HepG2 (cell line): ENCODE data around the gene NHSL1. TPM values are rescaled to one million over a fixed set of nuclear protein-coding genes. Genes with fewer than 3 reads are reported as not detected.
A peak's percentile ranks its signal among the peaks of the same experiment; 100 is the strongest.

Experiments used
- AHR ChIP-seq: IDR thresholded peaks from 2 replicates; pipeline ENCODE4 v1.6.1; 2018; ENCODE audit warnings: missing genetic modification reagents, missing compliant biosample characterization
- BRD4 ChIP-seq: sonication (generic); formaldehyde crosslinking; IDR thresholded peaks from 2 replicates; pipeline ENCODE4 v1.4.0; 2020; ENCODE audit warnings: missing genetic modification reagents
- DBP ChIP-seq: sonication (generic); formaldehyde crosslinking; IDR thresholded peaks from 2 replicates; pipeline ENCODE4 v1.4.0; 2020; ENCODE audit warnings: missing genetic modification reagents; ENCODE audit errors: not compliant biosample characterization
- DNMT1 ChIP-seq: sonication (generic); formaldehyde crosslinking; IDR thresholded peaks from 2 replicates; pipeline ENCODE4 v1.5.1; 2020; ENCODE audit warnings: mild to moderate bottlenecking, missing genetic modification reagents
- ELF1 ChIP-seq: sonication (generic); formaldehyde crosslinking; IDR thresholded peaks from 2 replicates; pipeline ENCODE4 v1.4.0; 2020; ENCODE audit warnings: missing genetic modification reagents
- FUBP1 ChIP-seq: sonication (generic); formaldehyde crosslinking; IDR thresholded peaks from 2 replicates; pipeline ENCODE4 v1.5.1; 2020; ENCODE audit warnings: missing genetic modification reagents, mild to moderate bottlenecking, borderline replicate concordance
- HMGA1 ChIP-seq: sonication (generic); formaldehyde crosslinking; conservative IDR thresholded peaks from 2 replicates; pipeline ENCODE4 v1.4.0; 2020; ENCODE audit warnings: missing genetic modification reagents
- KLF9 ChIP-seq: IDR thresholded peaks from 2 replicates; pipeline ENCODE4 v1.6.1; 2016; ENCODE audit warnings: low read depth
- MBNL3 ChIP-seq: fragments of 250-450 bp; sonication (Bioruptor Pico); conservative IDR thresholded peaks from 2 replicates; pipeline ENCODE4 v1.8.0; 2022; ENCODE audit warnings: mild to moderate bottlenecking, inconsistent platforms
- NR1H2 ChIP-seq: sonication (generic); formaldehyde crosslinking; IDR thresholded peaks from 2 replicates; pipeline ENCODE4 v1.8.1; 2022; ENCODE audit warnings: low read depth, missing genetic modification reagents, borderline replicate concordance
- PHF8 ChIP-seq: sonication (generic); formaldehyde crosslinking; IDR thresholded peaks from 2 replicates; pipeline ENCODE4 v1.5.0; 2020; ENCODE audit warnings: missing genetic modification reagents
- TBX3 ChIP-seq: fragments of 450-650 bp; IDR thresholded peaks from 2 replicates; pipeline ENCODE4 v1.6.1; 2017; ENCODE audit warnings: antibody characterized with exemption, mild to moderate bottlenecking, inconsistent platforms, borderline replicate concordance
- ZFP62 ChIP-seq: sonication (generic); formaldehyde crosslinking; IDR thresholded peaks from 2 replicates; pipeline ENCODE4 v1.4.0; 2020; ENCODE audit warnings: missing genetic modification reagents
- ZNF136 ChIP-seq: sonication (generic); formaldehyde crosslinking; IDR thresholded peaks from 2 replicates; pipeline ENCODE4 v1.8.1; 2022; ENCODE audit warnings: low read depth, mild to moderate bottlenecking, moderate library complexity, missing genetic modification reagents
- ZNF142 ChIP-seq: sonication (generic); formaldehyde crosslinking; IDR thresholded peaks from 2 replicates; pipeline ENCODE4 v1.4.0; 2020; ENCODE audit warnings: missing genetic modification reagents
- ZNF263 ChIP-seq: sonication (generic); formaldehyde crosslinking; IDR thresholded peaks from 2 replicates; pipeline ENCODE4 v1.4.0; 2020; ENCODE audit warnings: missing genetic modification reagents
- ZSCAN22 ChIP-seq: sonication (generic); formaldehyde crosslinking; IDR thresholded peaks from 2 replicates; pipeline ENCODE4 v1.4.0; 2020; ENCODE audit warnings: mild to moderate bottlenecking, missing genetic modification reagents
- polyA plus RNA-seq, 8 experiments: library from polyadenylated mRNA; depleted of rRNA in 3 of 8; stranded (reverse) in 7 of 8; unstranded in 1 of 8; fragments of >200 nt; fragmentation: Illumina TruSeq in 4 of 8; extraction: Trizol in 4 of 8; gene quantifications; 2 replicates each; pipeline versions ENCODE4 v1.2.1 to v1.2.3, GENCODE V29; 2011 to 2016; ENCODE audit warnings: low read depth in 4 of 8, missing spikeins in 1 of 8, mixed read lengths in 1 of 8; ENCODE audit not compliant: insufficient read depth in 1 of 8
- total RNA-seq, 5 experiments: library from RNA; depleted of rRNA; stranded (reverse); fragments of >200 nt; fragmentation: Illumina TruSeq; extraction: Trizol; gene quantifications; 2 replicates each; pipeline ENCODE4 v1.2.3, GENCODE V29; 2016; ENCODE audit warnings: low read depth in 1 of 5
- TF ChIP-seq, protein P1 (sequence below): sonication (generic); formaldehyde crosslinking; conservative IDR thresholded peaks from 2 replicates; pipeline ENCODE4 v1.4.0; 2020; ENCODE audit warnings: mild to moderate bottlenecking, missing genetic modification reagents, moderate library complexity
- TF ChIP-seq, protein P2 (sequence below): IDR thresholded peaks from 2 replicates; pipeline ENCODE4 v1.6.1; 2016; ENCODE audit warnings: mild to moderate bottlenecking, missing biosample characterization, missing genetic modification reagents

NHSL1 gene
- total and polyA plus RNA-seq, 2 of the 13 experiments (the other 11 are each of a cell fraction or from before 2014, with no cell fraction given): 24.9 to 53.6 TPM

- TF ChIP-seq, protein P1, sequence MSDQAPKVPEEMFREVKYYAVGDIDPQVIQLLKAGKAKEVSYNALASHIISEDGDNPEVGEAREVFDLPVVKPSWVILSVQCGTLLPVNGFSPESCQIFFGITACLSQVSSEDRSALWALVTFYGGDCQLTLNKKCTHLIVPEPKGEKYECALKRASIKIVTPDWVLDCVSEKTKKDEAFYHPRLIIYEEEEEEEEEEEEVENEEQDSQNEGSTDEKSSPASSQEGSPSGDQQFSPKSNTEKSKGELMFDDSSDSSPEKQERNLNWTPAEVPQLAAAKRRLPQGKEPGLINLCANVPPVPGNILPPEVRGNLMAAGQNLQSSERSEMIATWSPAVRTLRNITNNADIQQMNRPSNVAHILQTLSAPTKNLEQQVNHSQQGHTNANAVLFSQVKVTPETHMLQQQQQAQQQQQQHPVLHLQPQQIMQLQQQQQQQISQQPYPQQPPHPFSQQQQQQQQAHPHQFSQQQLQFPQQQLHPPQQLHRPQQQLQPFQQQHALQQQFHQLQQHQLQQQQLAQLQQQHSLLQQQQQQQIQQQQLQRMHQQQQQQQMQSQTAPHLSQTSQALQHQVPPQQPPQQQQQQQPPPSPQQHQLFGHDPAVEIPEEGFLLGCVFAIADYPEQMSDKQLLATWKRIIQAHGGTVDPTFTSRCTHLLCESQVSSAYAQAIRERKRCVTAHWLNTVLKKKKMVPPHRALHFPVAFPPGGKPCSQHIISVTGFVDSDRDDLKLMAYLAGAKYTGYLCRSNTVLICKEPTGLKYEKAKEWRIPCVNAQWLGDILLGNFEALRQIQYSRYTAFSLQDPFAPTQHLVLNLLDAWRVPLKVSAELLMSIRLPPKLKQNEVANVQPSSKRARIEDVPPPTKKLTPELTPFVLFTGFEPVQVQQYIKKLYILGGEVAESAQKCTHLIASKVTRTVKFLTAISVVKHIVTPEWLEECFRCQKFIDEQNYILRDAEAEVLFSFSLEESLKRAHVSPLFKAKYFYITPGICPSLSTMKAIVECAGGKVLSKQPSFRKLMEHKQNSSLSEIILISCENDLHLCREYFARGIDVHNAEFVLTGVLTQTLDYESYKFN: 0 out of 2 replicates have a peak, but pooled peaks have one; percentile 13
- TF ChIP-seq MBNL3 (CRISPR knock-in tag) (no peak), ZFP62 (no peak), ZNF263 (no peak), DBP (no peak), KLF9 (no peak), NR1H2 (CRISPR knock-in tag) (no peak), ZSCAN22 (no peak), FUBP1 (CRISPR knock-in tag) (no peak), BRD4 (CRISPR knock-in tag) (no peak), HMGA1 (CRISPR knock-in tag) (no peak), PHF8 (no peak), ZNF142 (CRISPR knock-in tag) (no peak), TBX3 (no peak), AHR (CRISPR knock-in tag) (peak; percentile 54; the same call in 1 of the 2 replicates), ELF1 (CRISPR knock-in tag) (no peak), ZNF136 (CRISPR knock-in tag) (no peak), DNMT1 (CRISPR knock-in tag) (peak; percentile 81; the same call in 1 of the 2 replicates)
- TF ChIP-seq, protein P2, sequence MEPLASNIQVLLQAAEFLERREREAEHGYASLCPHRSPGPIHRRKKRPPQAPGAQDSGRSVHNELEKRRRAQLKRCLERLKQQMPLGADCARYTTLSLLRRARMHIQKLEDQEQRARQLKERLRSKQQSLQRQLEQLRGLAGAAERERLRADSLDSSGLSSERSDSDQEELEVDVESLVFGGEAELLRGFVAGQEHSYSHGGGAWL (CRISPR knock-in tag): no peak
Observed at GRCh38 chr6:138517635-138518034, 18.3 kb upstream of the NHSL1 start (continued).
